Stimulated activated effector memory CD8-positive, alpha-beta T cell treated with anti-CD3 and anti-CD28 coated beads, Interleukin-12 subunit alpha, Interleukin-12 subunit beta, amount 100 ng/mL, for 72 hours (primary cell): Measurements from ENCODE around the gene SNAP25.

Experiments
- ATAC-seq: fragments of 150-1000 bp; cut with Tn5 transposase; 2 replicates; pipeline ENCODE4 v1.10.0; 2021
- DNase-seq, 2 donors: peaks; one replicate each; pipeline ENCODE4 v3.0.0; 2021 to 2022; ENCODE audit warnings: low spot score in 2 of 2
- H3K27ac Mint-ChIP-seq: one replicate; pipeline ENCODE4 v1.8.0; 2022; ENCODE audit warnings: mild to moderate bottlenecking, mixed read lengths
- H3K36me3 Mint-ChIP-seq: one replicate; pipeline ENCODE4 v1.8.0; 2022; ENCODE audit warnings: mild to moderate bottlenecking, mixed read lengths
- H3K4me1 Mint-ChIP-seq: one replicate; pipeline ENCODE4 v1.8.0; 2022; ENCODE audit warnings: mixed read lengths
- H3K4me3 Mint-ChIP-seq: one replicate; pipeline ENCODE4 v1.8.0; 2022; ENCODE audit warnings: mild to moderate bottlenecking, mixed read lengths
- H3K9me3 Mint-ChIP-seq: one replicate; pipeline ENCODE4 v1.8.0; 2022; ENCODE audit warnings: mixed read lengths

The SNAP25 gene

DNA sequence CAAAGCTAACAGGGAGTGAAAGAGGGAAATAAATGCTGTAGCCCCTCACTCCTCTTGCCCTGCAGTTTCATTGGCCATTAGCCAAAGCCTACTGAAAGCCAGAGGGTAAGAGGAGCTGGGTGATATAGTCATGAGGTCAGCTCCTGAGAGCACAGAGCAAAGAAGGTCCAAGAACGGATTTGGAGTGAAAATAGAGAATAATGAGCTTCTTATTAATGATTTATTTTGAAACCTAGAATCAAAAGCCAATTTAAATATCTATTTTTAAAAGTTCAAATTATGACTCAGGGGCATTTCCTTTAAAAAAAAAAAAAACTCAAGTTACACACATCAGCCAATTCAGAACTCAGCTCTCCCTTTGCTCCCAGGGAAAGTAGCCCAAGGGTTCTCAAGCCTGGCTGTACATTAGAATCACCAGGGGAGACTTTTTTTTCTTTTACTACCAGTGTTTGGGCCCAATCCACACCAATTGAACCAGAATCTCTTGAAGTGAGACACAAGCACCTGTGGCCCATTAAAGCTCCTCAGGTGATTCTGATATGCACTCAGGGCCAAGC is 79.1 kb downstream of the SNAP25 start:
- H3K4me3 Mint-ChIP-seq, result no peak overlapping the region
- H3K36me3 Mint-ChIP-seq, result no peaks in the 10 kb centered on the region
- H3K9me3 Mint-ChIP-seq, result no peaks in the 10 kb centered on the region
- DNase-seq (no peak), ATAC-seq (no peak)
- peaks cover 7% of the 10 kb centered on the region for H3K4me1 Mint-ChIP-seq
- no peak overlapping the region for H3K27ac Mint-ChIP-seq

DNA sequence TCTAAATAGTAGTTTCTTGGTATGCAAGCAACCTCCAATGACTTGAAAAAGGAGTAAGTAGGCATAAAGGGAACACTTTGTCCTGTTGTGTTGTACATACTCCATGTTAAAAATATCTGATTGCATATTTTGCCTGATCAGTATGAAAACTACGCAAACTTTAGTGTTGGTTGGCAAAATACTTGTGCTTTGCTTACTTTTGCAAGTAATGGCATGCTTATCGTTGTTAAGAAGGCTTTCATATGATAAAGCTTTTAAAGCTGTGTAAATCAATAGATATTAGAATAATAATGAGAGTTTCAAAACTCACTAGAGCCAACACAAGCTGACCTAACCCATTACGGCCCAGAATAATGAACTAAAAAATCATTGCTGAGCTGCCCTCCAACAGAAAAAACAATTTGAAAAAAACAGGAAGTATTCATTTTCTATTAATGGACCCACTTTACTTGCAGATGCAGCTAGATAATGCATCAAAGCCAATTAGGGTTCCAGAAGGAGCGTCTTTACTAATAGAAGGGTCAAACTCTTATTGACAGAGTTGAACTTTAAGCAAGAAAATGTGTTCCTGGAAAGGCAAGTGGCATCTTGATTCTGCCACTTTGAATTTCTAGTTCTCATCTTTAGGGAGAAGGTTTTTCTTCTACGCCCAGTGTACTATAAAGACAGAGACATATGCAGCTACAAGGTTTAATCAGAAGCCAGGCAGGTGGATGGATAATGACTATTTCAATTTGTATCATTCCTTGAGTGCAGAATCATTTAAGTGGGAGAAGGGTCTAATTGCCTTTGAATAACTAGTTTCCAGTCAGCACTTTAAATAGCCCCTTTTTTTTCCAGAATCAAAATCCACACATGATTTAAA is 82.2 kb downstream of the SNAP25 start:
- DNase-seq (no peak), ATAC-seq (no peak)
- no peaks in the 10 kb centered on the region for H3K36me3 Mint-ChIP-seq
- H3K27ac Mint-ChIP-seq, result no peak overlapping the region
- no peak overlapping the region for H3K4me3 Mint-ChIP-seq
- H3K4me1 Mint-ChIP-seq, result peaks cover 7% of the 10 kb centered on the region
- no peaks in the 10 kb centered on the region for H3K9me3 Mint-ChIP-seq

DNA sequence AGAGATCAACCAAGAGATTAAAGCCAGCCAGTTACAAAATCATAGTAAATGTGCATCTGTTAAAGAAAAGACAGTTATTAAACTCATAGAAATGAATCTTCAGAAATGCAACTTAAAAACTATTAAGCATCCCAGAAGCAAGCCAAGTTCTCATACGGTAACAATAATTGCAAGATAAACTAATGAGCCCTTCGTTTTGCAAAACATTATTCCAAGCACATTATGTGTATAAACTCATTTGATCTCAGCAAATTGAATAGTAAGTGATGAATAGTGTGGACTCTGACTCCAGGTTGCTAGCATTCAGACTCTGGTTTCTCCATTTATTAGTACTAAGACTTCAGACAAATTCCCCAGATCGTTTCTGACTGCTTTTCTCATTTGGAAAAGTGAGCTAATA is 85.2 kb downstream of the SNAP25 start:
- no peak for ATAC-seq
- Mint-ChIP-seq H3K4me3 (no peak overlapping the region), H3K9me3 (no peaks in the 10 kb centered on the region), H3K4me1 (peaks cover 14% of the 10 kb centered on the region), H3K27ac (no peak overlapping the region), H3K36me3 (no peaks in the 10 kb centered on the region)
- DNase-seq, result no peak

DNA sequence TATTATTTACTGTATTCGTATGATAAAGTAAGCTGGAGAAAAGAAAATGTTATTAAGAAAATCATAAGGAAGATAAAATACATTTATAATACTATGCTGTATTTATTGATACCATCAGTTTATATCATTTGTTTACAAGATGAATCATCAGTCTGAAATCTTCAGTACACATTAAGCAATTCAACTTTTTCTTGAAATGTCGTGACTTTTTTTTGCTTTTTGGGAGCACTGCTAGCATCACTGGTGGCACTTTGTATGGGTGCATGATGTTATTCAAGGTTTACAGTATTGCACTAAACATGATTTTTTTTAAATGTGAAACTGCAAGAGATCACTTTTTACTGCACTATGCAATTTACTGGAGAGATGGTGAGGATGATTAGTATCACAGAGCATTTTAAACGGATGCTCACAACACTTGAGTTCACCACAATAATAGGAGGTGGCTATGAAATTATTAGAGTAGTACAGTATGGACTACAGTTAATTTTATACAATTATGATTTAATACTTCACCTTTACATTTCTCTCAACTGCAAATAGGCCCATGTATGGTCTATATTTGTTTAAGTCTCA is 85.9 kb downstream of the SNAP25 start:
- no peaks in the 10 kb centered on the region for H3K36me3 Mint-ChIP-seq
- peaks cover 17% of the 10 kb centered on the region for H3K4me1 Mint-ChIP-seq
- DNase-seq (no peak), ATAC-seq (no peak)
- no peak overlapping the region for H3K27ac Mint-ChIP-seq
- H3K9me3 Mint-ChIP-seq, result no peaks in the 10 kb centered on the region
- no peak overlapping the region for H3K4me3 Mint-ChIP-seq

DNA sequence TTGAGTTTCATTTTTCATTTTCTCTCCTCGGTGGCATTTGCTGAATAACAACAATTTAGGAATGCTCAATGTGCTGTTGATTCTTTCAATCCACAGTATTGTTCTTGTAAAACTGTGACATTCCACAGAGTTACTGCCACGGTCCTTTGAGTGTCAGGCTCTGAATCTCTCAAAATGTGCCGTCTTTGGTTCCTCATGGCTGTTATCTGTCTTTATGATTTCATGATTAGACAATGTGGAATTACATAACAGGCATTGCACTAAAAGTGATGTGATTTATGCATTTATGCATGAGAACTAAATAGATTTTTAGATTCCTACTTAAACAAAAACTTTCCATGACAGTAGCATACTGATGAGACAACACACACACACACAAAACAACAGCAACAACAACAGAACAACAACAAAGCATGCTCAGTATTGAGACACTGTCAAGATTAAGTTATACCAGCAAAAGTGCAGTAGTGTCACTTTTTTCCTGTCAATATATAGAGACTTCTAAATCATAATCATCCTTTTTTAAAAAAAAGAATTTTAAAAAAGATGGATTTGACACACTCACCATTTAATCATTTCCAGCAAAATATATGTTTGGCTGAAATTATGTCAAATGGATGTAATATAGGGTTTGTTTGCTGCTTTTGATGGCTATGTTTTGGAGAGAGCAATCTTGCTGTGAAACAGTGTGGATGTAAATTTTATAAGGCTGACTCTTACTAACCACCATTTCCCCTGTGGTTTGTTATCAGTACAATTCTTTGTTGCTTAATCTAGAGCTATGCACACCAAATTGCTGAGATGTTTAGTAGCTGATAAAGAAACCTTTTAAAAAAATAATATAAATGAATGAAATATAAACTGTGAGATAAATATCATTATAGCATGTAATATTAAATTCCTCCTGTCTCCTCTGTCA is 88.1 kb downstream of the SNAP25 start:
- peaks cover 17% of the 10 kb centered on the region for H3K4me1 Mint-ChIP-seq
- DNase-seq (no peak), ATAC-seq (peak; percentile 49)
- no peak overlapping the region for H3K27ac Mint-ChIP-seq
- H3K4me3 Mint-ChIP-seq, result no peak overlapping the region
- H3K9me3 Mint-ChIP-seq, result no peaks in the 10 kb centered on the region
- no peaks in the 10 kb centered on the region for H3K36me3 Mint-ChIP-seq

DNA sequence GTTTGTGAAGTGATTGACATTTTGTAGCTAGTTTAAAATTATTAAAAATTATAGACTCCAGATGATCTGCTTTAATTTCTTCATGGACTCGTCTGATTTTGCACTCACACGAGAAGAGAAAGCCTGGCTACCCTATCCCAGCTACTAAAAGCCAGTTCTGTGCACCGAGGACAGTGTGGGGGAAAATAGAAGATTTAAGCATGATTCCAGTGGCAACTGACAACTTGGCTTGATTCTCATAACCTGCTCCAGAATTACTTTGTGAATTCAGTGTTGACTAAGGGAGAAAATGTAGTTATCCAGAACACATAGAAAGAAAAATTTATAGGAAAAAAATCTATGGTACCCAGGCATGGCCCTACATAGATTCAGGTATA is 88.7 kb downstream of the SNAP25 start:
- Mint-ChIP-seq H3K4me1 (peaks cover 17% of the 10 kb centered on the region), H3K4me3 (no peak overlapping the region), H3K9me3 (no peaks in the 10 kb centered on the region), H3K36me3 (no peaks in the 10 kb centered on the region), H3K27ac (no peak overlapping the region)
- DNase-seq (no peak), ATAC-seq (no peak)

DNA sequence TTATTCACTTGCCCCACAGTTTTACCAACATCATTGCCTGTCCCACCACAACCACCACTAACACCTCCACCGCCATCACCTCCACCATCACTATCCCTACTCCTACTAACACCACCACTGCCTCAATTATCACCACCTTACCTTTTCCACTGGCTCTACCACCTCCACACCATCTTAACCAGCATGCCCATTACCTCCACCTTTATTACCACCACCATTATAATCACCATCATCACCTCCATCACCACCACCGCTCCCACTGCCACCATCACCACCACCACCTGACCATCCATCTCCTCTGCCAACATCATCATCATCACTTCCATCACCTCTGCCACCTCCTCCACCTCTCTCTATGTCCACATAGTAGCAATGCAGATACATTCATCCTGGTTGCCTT is 90.0 kb downstream of the SNAP25 start:
- no peaks in the 10 kb centered on the region for H3K9me3 Mint-ChIP-seq
- peaks cover 17% of the 10 kb centered on the region for H3K4me1 Mint-ChIP-seq
- ATAC-seq (no peak), DNase-seq (no peak)
- H3K4me3 Mint-ChIP-seq, result no peak overlapping the region
- no peaks in the 10 kb centered on the region for H3K36me3 Mint-ChIP-seq
- no peak overlapping the region for H3K27ac Mint-ChIP-seq

DNA sequence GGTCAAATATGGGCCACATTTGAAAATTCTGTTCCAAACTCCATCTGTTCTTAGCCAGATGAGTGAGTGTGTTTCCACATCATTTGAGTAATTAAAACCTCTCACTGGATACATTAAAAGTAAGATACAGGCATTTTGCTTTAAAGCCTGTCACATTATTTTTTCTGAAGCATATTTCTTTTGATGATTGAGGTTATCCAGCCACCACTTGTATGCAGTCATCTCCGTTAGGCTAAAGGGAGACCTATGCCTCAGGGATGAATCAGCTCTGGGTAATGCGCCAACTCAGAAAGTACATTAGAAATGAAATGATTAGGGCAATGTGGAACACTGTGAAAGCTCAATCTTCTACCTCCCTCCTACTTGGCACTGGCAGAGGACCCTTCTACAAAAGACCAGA is 90.7 kb downstream of the SNAP25 start:
- Mint-ChIP-seq H3K4me1 (peaks cover 17% of the 10 kb centered on the region), H3K4me3 (no peak overlapping the region), H3K9me3 (no peaks in the 10 kb centered on the region), H3K27ac (no peak overlapping the region), H3K36me3 (no peaks in the 10 kb centered on the region)
- ATAC-seq, result no peak
- no peak for DNase-seq

DNA sequence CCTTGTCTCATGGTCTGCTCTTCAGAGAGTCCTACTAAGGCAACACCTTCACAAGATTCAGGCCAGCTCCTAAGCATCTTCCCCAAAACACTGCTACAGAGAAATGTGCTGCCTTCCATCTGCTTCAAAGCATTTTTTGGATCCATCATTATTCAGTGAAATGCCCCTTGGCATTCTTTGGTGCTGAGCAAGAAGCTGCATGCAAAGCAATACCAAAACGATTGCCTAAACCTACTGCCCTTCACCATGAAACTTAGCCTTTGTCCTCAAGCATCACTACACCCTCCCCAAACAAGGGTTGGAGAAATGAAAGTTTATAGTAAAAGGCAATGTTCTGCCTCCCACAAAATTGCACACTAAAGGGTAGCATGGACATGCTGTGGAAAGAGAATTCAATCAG is 93.5 kb downstream of the SNAP25 start:
- peaks cover 8% of the 10 kb centered on the region for H3K4me1 Mint-ChIP-seq
- H3K27ac Mint-ChIP-seq, result no peak overlapping the region
- H3K4me3 Mint-ChIP-seq, result no peak overlapping the region
- DNase-seq (no peak), ATAC-seq (no peak)
- H3K36me3 Mint-ChIP-seq, result no peaks in the 10 kb centered on the region
- no peaks in the 10 kb centered on the region for H3K9me3 Mint-ChIP-seq

DNA sequence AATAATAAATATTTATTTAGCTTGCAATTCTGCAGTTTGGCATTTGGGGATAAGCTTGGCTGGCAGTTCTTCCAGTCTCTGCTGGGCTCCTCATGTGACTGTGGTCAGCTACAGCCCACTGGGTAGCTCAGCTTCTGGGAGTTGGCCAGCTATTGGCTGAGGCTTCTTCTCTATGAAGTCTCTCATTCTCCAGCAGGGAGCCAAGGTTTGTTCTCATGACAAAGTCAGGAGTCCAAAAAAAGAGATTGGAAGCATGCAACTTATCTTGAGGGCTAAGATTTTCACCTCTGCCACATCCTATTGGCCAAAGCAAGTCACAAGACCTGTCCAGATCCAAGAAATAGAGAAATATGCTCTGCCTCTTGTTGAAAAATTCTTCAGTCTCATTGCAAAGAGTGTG is 94.6 kb downstream of the SNAP25 start:
- Mint-ChIP-seq H3K4me3 (no peak overlapping the region), H3K36me3 (no peaks in the 10 kb centered on the region), H3K27ac (no peak overlapping the region), H3K9me3 (no peaks in the 10 kb centered on the region), H3K4me1 (peaks cover 8% of the 10 kb centered on the region)
- DNase-seq (no peak), ATAC-seq (no peak)

DNA sequence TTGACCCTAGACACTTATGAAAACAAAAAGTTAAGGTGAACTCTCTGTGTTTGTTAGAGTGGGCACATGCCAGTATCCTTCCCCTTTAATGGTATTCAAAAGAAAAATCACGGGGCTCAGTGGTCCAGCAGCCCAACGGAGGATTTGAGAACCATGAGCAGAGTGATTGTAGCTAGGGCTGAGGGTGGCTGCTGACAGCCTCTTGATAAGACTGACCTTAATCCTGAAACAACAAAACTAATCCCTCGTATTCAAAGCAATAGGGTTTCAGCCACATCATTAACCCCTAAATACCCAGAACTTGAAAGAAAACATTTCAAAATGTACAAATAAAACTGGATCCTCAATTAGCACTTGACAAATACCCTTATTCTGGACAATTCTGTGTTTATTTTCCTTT is 95.1 kb downstream of the SNAP25 start:
- no peaks in the 10 kb centered on the region for H3K36me3 Mint-ChIP-seq
- no peak for DNase-seq

DNA sequence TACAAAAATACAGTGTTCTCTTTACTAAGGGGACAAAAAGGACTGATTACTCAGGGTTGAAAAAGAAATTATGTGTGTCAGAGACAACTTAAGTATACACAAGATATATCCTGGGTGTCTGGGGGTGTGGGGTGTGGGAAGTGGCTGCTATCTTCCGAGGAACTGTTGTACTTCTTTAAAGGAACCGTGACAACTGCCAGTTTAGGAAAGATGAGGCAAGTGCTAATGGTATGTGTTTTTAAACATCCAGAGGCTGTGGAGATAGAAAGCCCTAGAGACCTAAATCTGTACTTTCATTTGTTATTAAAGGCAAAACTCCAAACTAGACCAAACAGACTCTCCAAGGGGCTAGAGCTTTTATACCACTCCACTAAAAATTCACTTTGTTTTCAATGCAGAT is 95.6 kb downstream of the SNAP25 start:
- H3K9me3 Mint-ChIP-seq, result no peaks in the 10 kb centered on the region
- H3K4me1 Mint-ChIP-seq, result no peaks in the 10 kb centered on the region
- no peaks in the 10 kb centered on the region for H3K36me3 Mint-ChIP-seq
- DNase-seq (no peak), ATAC-seq (no peak)
- no peak overlapping the region for H3K4me3 Mint-ChIP-seq
- no peak overlapping the region for H3K27ac Mint-ChIP-seq

More for the DNA sequence above, 95.1 kb downstream of the SNAP25 start:
- H3K4me1 Mint-ChIP-seq, result peaks cover 4% of the 10 kb centered on the region
- no peak overlapping the region for H3K27ac Mint-ChIP-seq
- H3K4me3 Mint-ChIP-seq, result no peak overlapping the region
- no peaks in the 10 kb centered on the region for H3K9me3 Mint-ChIP-seq
- ATAC-seq, result no peak

DNA sequence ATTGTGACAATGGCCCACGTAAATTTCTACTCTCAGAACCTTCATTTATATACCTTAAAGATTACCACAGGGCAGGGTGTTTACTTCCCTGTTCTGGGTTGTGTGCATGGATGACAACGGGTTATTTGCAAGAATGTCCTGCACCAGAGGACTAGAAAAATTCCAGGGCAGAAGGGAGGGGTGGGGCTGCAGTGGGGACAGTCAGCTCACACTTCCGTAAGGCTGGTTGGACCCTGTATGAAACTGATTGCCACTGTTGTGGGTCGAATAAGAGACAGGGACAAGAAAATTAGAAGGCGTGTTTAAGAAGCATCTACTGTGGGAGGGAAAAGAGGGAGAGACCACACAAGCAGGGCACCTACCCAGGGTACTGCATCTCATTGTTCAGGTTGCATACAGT is 96.5 kb downstream of the SNAP25 start:
- DNase-seq (no peak), ATAC-seq (no peak)
- Mint-ChIP-seq H3K36me3 (no peaks in the 10 kb centered on the region), H3K9me3 (no peaks in the 10 kb centered on the region), H3K27ac (no peak overlapping the region), H3K4me1 (peaks cover 6% of the 10 kb centered on the region), H3K4me3 (no peak overlapping the region)

DNA sequence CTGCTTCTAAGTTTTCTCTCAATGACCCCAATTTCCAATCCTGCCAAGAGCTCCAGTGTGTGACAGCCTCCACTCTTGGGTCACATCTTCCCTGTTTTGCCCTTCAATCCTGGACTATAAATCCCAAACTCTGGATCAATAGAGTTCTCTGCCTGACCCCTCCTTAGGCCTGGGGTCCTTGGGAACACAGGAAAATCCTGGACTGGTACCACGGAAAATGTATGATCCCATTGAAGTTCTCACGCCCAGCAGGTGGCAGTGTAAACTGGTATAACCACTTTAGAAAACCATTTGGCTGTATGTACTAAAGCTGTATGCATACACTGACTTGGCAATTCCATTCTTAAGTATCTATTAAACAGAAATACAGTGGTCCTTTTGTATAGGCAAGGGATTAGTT is 98.0 kb downstream of the SNAP25 start:
- Mint-ChIP-seq H3K9me3 (no peaks in the 10 kb centered on the region), H3K36me3 (no peaks in the 10 kb centered on the region), H3K4me3 (no peak overlapping the region), H3K27ac (no peak overlapping the region), H3K4me1 (peaks cover 7% of the 10 kb centered on the region)
- DNase-seq (no peak), ATAC-seq (no peak)

DNA sequence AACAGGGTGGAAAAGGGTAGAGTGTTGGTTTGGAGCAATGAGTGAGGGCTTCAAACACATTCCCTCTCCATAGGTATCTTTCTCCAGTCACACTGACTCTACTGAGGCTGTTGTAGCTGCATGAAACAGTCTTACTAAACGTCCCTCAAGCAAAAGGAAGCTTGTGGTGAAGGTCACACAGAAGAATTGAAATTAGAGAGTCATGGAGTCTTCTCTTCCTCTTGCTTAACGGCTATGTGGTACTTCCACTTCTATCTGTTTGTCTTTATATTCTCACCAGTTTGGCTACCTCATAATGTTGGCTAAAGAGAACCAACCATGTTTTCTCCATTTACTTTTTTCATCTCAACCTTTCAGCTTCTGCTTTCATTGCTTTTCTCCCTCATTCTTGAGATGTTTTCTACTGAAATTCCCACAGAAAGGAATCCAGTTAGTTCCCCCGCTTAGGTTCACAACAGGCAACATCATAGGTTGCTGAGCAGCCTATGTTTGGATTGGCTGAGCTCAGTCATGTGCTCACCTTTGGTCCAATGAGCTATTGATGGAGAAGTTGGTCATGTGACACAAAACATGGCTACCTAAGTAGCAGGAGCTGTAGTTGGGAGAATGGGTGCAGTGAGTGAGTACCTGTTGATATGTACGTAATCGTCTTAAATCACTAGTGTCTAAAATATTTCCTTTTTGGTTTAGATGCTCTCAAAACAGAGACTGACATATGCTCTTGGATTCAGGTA is 99.8 kb downstream of the SNAP25 start:
- no peak overlapping the region for H3K27ac Mint-ChIP-seq
- peaks cover 7% of the 10 kb centered on the region for H3K4me1 Mint-ChIP-seq
- DNase-seq (no peak), ATAC-seq (no peak)
- no peaks in the 10 kb centered on the region for H3K36me3 Mint-ChIP-seq
- H3K9me3 Mint-ChIP-seq, result no peaks in the 10 kb centered on the region
- no peak overlapping the region for H3K4me3 Mint-ChIP-seq
